Aorta (tissue), 5 donors: ENCODE data around the gene CUZD1. TPM values are rescaled to one million over a fixed set of nuclear protein-coding genes. Genes with fewer than 3 reads are reported as not detected.

Experiments used
- ATAC-seq: fragments of 200-7000 bp; cut with Tn5 transposase; one replicate; pipeline ENCODE4 v1.9.1; 2022; ENCODE audit warnings: moderate library complexity; ENCODE audit not compliant: low FRiP score
- DNase-seq, 2 donors: peaks; one replicate each; pipeline ENCODE4 v3.0.0-alpha.2; 2020
- H3K27ac ChIP-seq, 2 donors: one replicate each; pipeline ENCODE4 v1.5.1; 2013; ENCODE audit warnings: low read length in 2 of 2, mild to moderate bottlenecking in 2 of 2, moderate library complexity in 2 of 2, control low read depth in 1 of 2, inconsistent platforms in 1 of 2, low read depth in 1 of 2
- H3K27me3 ChIP-seq, 2 donors: one replicate each; pipeline ENCODE4 v1.6.1; 2013; ENCODE audit warnings: control low read depth in 1 of 2, low read length in 1 of 2, mild to moderate bottlenecking in 1 of 2, moderate library complexity in 1 of 2; ENCODE audit not compliant: insufficient read depth in 2 of 2, control insufficient read depth in 1 of 2
- H3K36me3 ChIP-seq, 2 donors: one replicate each; pipeline ENCODE4 v1.6.1; 2013; ENCODE audit warnings: control low read depth in 1 of 2, low read length in 1 of 2, mild to moderate bottlenecking in 1 of 2; ENCODE audit not compliant: insufficient read depth in 2 of 2, control insufficient read depth in 1 of 2
- H3K4me1 ChIP-seq, 2 donors: one replicate each; pipeline ENCODE4 v1.6.1; 2013; ENCODE audit warnings: low read length in 2 of 2, control low read depth in 1 of 2, mild to moderate bottlenecking in 1 of 2, moderate library complexity in 1 of 2; ENCODE audit not compliant: insufficient read depth in 2 of 2, control insufficient read depth in 1 of 2
- H3K4me3 ChIP-seq, 2 donors: one replicate each; pipeline ENCODE4 v1.5.1; 2013; ENCODE audit warnings: low read length in 2 of 2, control low read depth in 1 of 2, mild to moderate bottlenecking in 1 of 2
- H3K9me3 ChIP-seq: one replicate; pipeline ENCODE4 v1.6.1; 2013; ENCODE audit warnings: mild to moderate bottlenecking, low read length; ENCODE audit not compliant: control insufficient read depth
- WGBS, 2 donors: extraction: QIAGEN DNeasy Blood & Tissue Kit; methylation state at CpG; one replicate each; pipeline ENCODE4 v1.1.7; 2013; 5-methylcytosine and 5-hydroxymethylcytosine counted together
- intact Hi-C, 2 donors: fragments of 100-400 bp; cut with DNase I; formaldehyde crosslinking; loops; one replicate each; pipeline versions ENCODE4 v1.14.2 to v1.15.0; 2022
- polyA plus RNA-seq, 2 donors: library from polyadenylated mRNA; stranded (reverse); fragments of 200-250 nt; gene quantifications; one replicate each; pipeline ENCODE4 v1.2.3, GENCODE V29; 2013
- total RNA-seq, 2 donors: library from RNA; stranded (reverse); fragmentation: NEBNext Ultra II Directional; extraction: Animal tissue kit (Norgen Biotek cat#: 25700); gene quantifications; one replicate each; pipeline ENCODE4 v1.2.1, GENCODE V29; 2021
- donor health status: healthy with polysubstance abuse.
- donor health status: Bipolar disorder and iron deficiency.
- donor health status: DM: no; HTN: no; CAD: no.
- donor health status: DM: no; HTN: no; CAD: no.
- donor health status: DM: yes; HTN: yes; CAD: no.

The CUZD1 gene
- total and polyA plus RNA-seq, 4 donors: 0.58 to 3.3 (median 1.3) TPM

GRCh38 chr10:122814493-122814892 is 31.2 kb downstream of the CUZD1 start:
- ATAC-seq: no peak
- 68% methylated on average over 2 of the region's 2 CpGs for WGBS, 2 donors
- intact Hi-C loops: no loop called here
- H3K27me3 ChIP-seq: no peaks in the 10 kb centered on the region
- H3K9me3 ChIP-seq: no peaks in the 10 kb centered on the region
- no peaks in the 10 kb centered on the region for H3K36me3 ChIP-seq
- DNase-seq: no peak
- no peak overlapping the region for H3K4me3 ChIP-seq
- no peak overlapping the region for H3K27ac ChIP-seq
- no peaks in the 10 kb centered on the region for H3K4me1 ChIP-seq

GRCh38 chr10:122812751-122813150 is 32.9 kb downstream of the CUZD1 start:
- intact Hi-C loops: no loop called here
- no peaks in the 10 kb centered on the region for H3K9me3 ChIP-seq
- DNase-seq: no peak
- no peak overlapping the region for H3K4me3 ChIP-seq
- no peak for ATAC-seq
- H3K4me1 ChIP-seq: no peaks in the 10 kb centered on the region
- H3K36me3 ChIP-seq: no peaks in the 10 kb centered on the region
- no peaks in the 10 kb centered on the region for H3K27me3 ChIP-seq
- whole genome bisulfite sequencing, 2 donors: 53 to 63% methylated on average over 4 of the region's 4 CpGs
- H3K27ac ChIP-seq: no peak overlapping the region

DNA sequence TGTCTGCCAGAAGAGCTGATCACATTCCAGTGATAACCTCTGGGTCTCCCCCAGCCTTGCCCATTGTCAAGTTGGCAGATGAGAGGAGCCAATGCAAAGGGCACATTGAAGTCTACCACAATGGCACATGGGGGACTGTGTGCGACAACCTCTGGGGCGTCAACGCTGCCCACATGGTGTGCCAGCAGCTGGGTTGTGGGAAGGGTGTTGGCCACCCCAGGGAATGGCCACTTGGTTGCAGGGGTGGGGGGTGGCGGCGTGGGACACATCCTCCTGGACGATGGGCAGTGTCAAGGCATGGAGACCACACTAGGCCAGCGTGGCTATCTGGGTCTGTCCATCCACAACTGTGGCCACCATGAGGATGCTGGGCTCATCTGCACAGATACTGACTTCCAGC is 43.4 kb downstream of the CUZD1 start:
- Histone ChIP-seq H3K27me3 (no peaks in the 10 kb centered on the region), H3K4me3 (no peak overlapping the region), H3K9me3 (peaks cover 1% of the 10 kb centered on the region), H3K4me1 (no peaks in the 10 kb centered on the region), H3K36me3 (no peaks in the 10 kb centered on the region), H3K27ac (no peak overlapping the region)
- DNase-seq (no peak), ATAC-seq (peak; percentile 22)
- 85 to 87% methylated on average over 7 of the region's 7 CpGs for WGBS, 2 donors
- intact Hi-C loops: no loop called here

DNA sequence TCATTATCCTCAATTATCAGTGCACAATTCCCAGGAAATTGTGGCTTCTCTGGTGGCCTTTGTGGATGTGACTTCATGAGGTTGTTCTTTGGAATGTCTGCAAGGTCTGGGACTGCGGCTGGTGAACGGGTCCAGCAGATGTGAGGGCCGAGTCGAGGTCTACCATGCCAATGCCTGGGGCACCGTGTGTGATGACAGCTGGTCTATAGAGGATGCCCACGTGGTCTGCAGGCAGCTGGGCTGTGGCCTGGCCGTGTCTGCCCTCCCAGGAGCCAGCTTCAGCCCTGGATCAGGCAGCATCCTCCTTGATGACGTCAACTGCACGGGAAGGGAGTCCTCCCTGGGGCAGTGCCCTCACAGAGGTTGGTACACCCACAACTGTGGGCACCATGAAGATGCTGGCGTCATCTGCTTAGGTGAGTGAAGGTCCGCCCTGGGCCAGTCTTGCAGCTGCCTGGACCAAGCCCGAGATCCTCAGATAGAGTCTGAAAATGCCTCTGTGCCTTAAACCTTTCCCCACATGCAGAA is 46.9 kb downstream of the CUZD1 start:
- ATAC-seq: no peak
- Histone ChIP-seq H3K4me3 (no peak overlapping the region), H3K27me3 (no peaks in the 10 kb centered on the region), H3K36me3 (no peaks in the 10 kb centered on the region), H3K9me3 (no peaks in the 10 kb centered on the region), H3K27ac (no peak overlapping the region), H3K4me1 (no peaks in the 10 kb centered on the region)
- no peak for DNase-seq
- intact Hi-C loops: no loop called here
- WGBS, 2 donors: 72 to 82% methylated on average over 12 of the region's 12 CpGs

DNA sequence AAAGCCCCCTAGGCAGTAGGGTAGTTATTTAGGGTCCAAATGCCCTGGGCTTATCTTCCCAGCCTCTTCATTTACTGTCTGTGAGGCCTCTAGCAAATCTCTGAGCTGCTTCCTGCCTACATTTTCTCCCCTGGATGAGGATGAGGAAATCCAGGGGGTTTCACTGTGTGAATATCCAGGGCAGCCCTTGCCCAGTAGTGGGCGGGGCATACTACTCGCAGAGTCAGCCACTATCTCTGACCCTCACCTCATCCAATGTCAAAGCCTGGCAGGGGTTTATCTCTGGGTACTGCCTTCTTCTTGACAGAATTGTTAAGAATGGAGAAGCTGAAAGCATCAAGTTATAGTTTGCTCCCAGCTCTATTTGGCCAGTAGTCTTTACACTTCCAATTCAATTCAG is 48.9 kb downstream of the CUZD1 start:
- 43 to 65% methylated on average over 2 of the region's 2 CpGs for WGBS, 2 donors
- intact Hi-C loops: no loop called here
- no peak for ATAC-seq

DNA sequence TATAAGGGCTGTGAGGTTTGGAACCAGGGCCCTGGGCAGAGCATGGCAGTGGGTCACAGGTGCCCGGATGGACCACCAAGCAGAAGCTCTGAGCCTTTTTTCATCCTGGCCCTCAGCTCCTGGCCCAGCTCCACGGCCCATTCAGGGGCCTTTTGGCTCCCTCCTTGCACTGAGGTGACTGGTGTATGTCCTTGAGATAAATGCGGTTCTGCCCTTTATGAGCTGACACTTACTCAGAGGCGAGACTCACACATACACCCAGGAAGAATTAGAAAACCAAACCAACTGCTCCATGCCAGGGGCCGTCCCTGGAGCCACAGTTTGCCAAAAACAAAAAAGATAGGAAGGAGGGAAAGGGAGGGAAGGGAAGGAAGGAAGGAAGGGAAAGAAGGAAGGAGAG is 49.7 kb downstream of the CUZD1 start:
- no peak for DNase-seq
- Histone ChIP-seq H3K36me3 (no peaks in the 10 kb centered on the region), H3K27ac (no peak overlapping the region), H3K27me3 (no peaks in the 10 kb centered on the region), H3K9me3 (no peaks in the 10 kb centered on the region), H3K4me3 (no peak overlapping the region), H3K4me1 (no peaks in the 10 kb centered on the region)
- 51 to 59% methylated on average over 5 of the region's 5 CpGs for WGBS, 2 donors
- intact Hi-C loops: no loop called here
- ATAC-seq: no peak

More for the DNA sequence above, 48.9 kb downstream of the CUZD1 start:
- DNase-seq: no peak
- no peaks in the 10 kb centered on the region for H3K36me3 ChIP-seq
- no peak overlapping the region for H3K4me3 ChIP-seq
- H3K27me3 ChIP-seq: no peaks in the 10 kb centered on the region
- no peak overlapping the region for H3K27ac ChIP-seq
- no peaks in the 10 kb centered on the region for H3K9me3 ChIP-seq
- H3K4me1 ChIP-seq: no peaks in the 10 kb centered on the region

DNA sequence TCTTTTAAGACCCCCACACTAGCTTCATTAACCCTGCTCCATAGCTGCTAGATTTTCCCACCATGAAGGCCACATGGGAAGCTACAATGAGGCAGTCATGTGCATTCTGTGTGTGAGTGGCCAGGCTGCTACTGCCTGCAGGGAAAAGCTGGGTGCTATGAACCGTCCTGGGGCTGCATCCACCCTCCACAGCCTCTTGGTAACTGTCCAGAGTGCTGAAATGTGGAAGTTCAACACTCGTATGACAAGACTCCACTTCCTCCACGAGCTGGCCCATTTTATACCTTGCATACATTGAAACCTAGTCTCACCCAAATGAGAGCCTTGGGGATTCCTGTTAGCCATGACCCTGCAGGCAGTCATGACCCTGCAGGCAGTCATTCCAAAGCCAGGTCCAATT is 59.4 kb downstream of the CUZD1 start:
- no peaks in the 10 kb centered on the region for H3K9me3 ChIP-seq
- WGBS, 2 donors: 2 to 4% methylated on average over 3 of the region's 3 CpGs
- ATAC-seq (no peak), DNase-seq (no peak)
- no peaks in the 10 kb centered on the region for H3K36me3 ChIP-seq
- intact Hi-C loops: no loop called here
- H3K4me3 ChIP-seq: no peak overlapping the region
- H3K27me3 ChIP-seq: peaks cover 0 to 2% of the 10 kb centered on the region in 2 donors
- H3K4me1 ChIP-seq: no peaks in the 10 kb centered on the region
- no peak overlapping the region for H3K27ac ChIP-seq

GRCh38 chr10:122782911-122783310 is 62.7 kb downstream of the CUZD1 start:
- Histone ChIP-seq H3K4me3 (no peak overlapping the region), H3K27ac (no peak overlapping the region), H3K36me3 (no peaks in the 10 kb centered on the region), H3K4me1 (no peaks in the 10 kb centered on the region), H3K9me3 (no peaks in the 10 kb centered on the region), H3K27me3 (peaks cover 0 to 2% of the 10 kb centered on the region in 2 donors)
- 58 to 62% methylated on average over 1 of the region's 1 CpG for WGBS, 2 donors
- ATAC-seq (no peak), DNase-seq (no peak)
- intact Hi-C loops: no loop called here
